ENCODE measurements around the gene PROZ. TPM values are rescaled to one million over a fixed set of nuclear protein-coding genes. Genes with fewer than 3 reads are reported as not detected.
A peak's percentile ranks its signal among the peaks of the same experiment; 100 is the strongest.

Gene PROZ
- total RNA-seq, 1 experiment from 2014 or later, result not detected

DNA sequence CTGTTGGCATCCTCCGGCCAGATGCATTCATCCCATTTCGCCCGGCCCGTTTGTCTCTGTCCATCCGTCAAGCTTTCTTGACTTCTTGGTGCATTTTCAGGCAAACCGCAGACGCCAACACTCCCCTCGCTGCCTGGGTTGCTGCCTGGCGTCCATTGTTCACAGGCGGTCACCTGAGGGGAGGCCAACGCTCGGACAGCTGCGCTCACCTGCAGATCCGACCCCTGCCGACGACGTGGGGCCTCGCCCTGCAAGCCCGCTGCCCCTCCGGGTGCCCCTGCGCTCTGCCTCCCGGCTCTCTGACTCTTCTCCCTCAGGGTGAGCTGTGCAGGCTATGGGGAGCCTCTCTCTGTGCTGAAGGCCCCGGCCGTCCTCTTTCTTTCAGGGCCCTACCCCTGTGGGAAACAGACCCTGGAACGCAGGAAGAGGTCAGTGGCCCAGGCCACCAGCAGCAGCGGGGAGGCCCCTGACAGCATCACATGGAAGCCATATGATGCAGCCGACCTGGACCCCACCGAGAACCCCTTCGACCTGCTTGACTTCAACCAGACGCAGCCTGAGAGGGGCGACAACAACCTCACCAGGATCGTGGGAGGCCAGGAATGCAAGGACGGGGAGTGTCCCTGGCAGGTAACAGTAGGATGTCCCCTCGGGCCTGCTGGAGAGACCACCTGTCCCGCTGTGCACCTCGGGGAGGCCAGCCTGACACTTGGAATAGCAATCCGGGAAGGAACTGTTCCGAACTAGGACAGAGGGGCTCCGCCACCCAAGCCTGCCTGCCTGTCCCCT is 14.8 kb upstream of the PROZ start:
- H3K79me2 ChIP-seq (ENCODE audit: insufficient read depth, low read length), result no peaks in the 10 kb centered on the region
- no peak overlapping the region for H2BK120ac ChIP-seq (ENCODE audit: low read depth, low read length, poor library complexity, severe bottlenecking)
- no peak overlapping the region for H3K4me2 ChIP-seq (ENCODE audit: insufficient read depth, insufficient read length, low read length)
- Mint-ChIP-seq H3K36me3 (ENCODE audit: insufficient read depth in 1 of 3, low read depth in 3 of 3) (no peaks in the 10 kb centered on the region), H3K27me3 (ENCODE audit: low read depth) (peaks cover 3% of the 10 kb centered on the region; the same call in 1 of the 2 replicates), H3K27ac (no peak overlapping the region), H3K4me1 (peaks cover 3 to 11% of the 10 kb centered on the region in 2 experiments), H3K9me3 (no peaks in the 10 kb centered on the region), H3K4me3 (no peak overlapping the region)
- no peak overlapping the region for H3K18ac ChIP-seq (ENCODE audit: insufficient read length, low read depth, low read length)
- no peak overlapping the region for H3T11ph ChIP-seq (ENCODE audit: low read length)
- no peak overlapping the region for H2BK15ac ChIP-seq (ENCODE audit: low read depth, low read length)
- H3K56ac ChIP-seq (ENCODE audit: insufficient read length, low read depth, low read length), result no peak overlapping the region
- H2BK5ac ChIP-seq (ENCODE audit: insufficient read length, low read length), result no peak overlapping the region
- no peak overlapping the region; the same call in 1 of the 2 replicates for H3K14ac ChIP-seq (ENCODE audit: insufficient read depth, low read length)
- peak; percentile 27 for DNase-seq
- no peak overlapping the region for H3K9ac ChIP-seq (ENCODE audit: extremely low read depth, insufficient read length, low read length)
- no CpG with 5 or more reads among the region's 39 CpGs for WGBS (ENCODE audit: extremely low coverage, insufficient read length, low lambda C conversion rate)
- H3K79me1 ChIP-seq (ENCODE audit: insufficient read depth, low read depth, low read length, poor library complexity, severe bottlenecking), result no peaks in the 10 kb centered on the region
- H4K8ac ChIP-seq (replicated peaks; ENCODE audit: insufficient read length, low read depth, low read length), result no peak overlapping the region
- no peaks in the 10 kb centered on the region for H3K27me3 ChIP-seq (ENCODE audit: insufficient read depth, low read length)
- H2BK12ac ChIP-seq (ENCODE audit: insufficient read length, low read depth, low read length), result no peak overlapping the region
- TF ChIP-seq, protein P1, sequence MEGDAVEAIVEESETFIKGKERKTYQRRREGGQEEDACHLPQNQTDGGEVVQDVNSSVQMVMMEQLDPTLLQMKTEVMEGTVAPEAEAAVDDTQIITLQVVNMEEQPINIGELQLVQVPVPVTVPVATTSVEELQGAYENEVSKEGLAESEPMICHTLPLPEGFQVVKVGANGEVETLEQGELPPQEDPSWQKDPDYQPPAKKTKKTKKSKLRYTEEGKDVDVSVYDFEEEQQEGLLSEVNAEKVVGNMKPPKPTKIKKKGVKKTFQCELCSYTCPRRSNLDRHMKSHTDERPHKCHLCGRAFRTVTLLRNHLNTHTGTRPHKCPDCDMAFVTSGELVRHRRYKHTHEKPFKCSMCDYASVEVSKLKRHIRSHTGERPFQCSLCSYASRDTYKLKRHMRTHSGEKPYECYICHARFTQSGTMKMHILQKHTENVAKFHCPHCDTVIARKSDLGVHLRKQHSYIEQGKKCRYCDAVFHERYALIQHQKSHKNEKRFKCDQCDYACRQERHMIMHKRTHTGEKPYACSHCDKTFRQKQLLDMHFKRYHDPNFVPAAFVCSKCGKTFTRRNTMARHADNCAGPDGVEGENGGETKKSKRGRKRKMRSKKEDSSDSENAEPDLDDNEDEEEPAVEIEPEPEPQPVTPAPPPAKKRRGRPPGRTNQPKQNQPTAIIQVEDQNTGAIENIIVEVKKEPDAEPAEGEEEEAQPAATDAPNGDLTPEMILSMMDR (conservative IDR thresholded peaks at IDR 0.05), result no peak
- H3K23ac ChIP-seq (ENCODE audit: insufficient read length, low read depth, low read length), result no peak overlapping the region
- no peak overlapping the region for H3K4ac ChIP-seq (ENCODE audit: low read depth, low read length)
- no peak overlapping the region for H4K91ac ChIP-seq (ENCODE audit: insufficient read length, low read depth, low read length)
- no peak overlapping the region for H2AFZ ChIP-seq (ENCODE audit: low read length)
- H3K9me3 ChIP-seq (ENCODE audit: control insufficient read depth, low read depth, low read length), result no peaks in the 10 kb centered on the region
- H2AK5ac ChIP-seq (ENCODE audit: insufficient read length, low read length), result no peak overlapping the region
- no peak overlapping the region for H2BK20ac ChIP-seq (ENCODE audit: low read depth, low read length, poor library complexity, severe bottlenecking)
- H3K27ac ChIP-seq (ENCODE audit: insufficient read length, low read depth, low read length), result no peak overlapping the region
- H4K5ac ChIP-seq (ENCODE audit: insufficient read length, low read depth, low read length), result no peak overlapping the region
- no peaks in the 10 kb centered on the region for H3K23me2 ChIP-seq (ENCODE audit: insufficient read length, low read depth, low read length, poor library complexity, severe bottlenecking)
- no peaks in the 10 kb centered on the region for H4K20me1 ChIP-seq (ENCODE audit: control insufficient read depth, insufficient read depth, insufficient read length)
- no peaks in the 10 kb centered on the region for H3K4me1 ChIP-seq (ENCODE audit: insufficient read depth, low read length)

Measured in H9 (cell line).